ENCODE measurements around the gene HP1BP3. TPM values are rescaled to one million over a fixed set of nuclear protein-coding genes. Genes with fewer than 3 reads are reported as not detected.

Gene HP1BP3
- total RNA-seq, 1 experiment from 2014 or later: 251 TPM

- Histone ChIP-seq H3F3A (ENCODE audit: insufficient read depth, low read depth) (no peaks in the 10 kb centered on the region; the same call in 1 of the 2 replicates), H4K20me1 (ENCODE audit: insufficient read depth) (no peaks in the 10 kb centered on the region), H3K27ac (no peak overlapping the region), H2AFZ (no peak overlapping the region), H3K4me1 (replicated peaks; ENCODE audit: insufficient read depth) (no peaks in the 10 kb centered on the region), H3K79me2 (ENCODE audit: low read depth) (no peaks in the 10 kb centered on the region), H3K4me3 (no peak overlapping the region), H3K27me3 (ENCODE audit: insufficient read depth, low read depth) (no peaks in the 10 kb centered on the region), H3K36me3 (ENCODE audit: low read depth) (no peaks in the 10 kb centered on the region), H3K4me2 (no peak overlapping the region), H3K9me3 (ENCODE audit: insufficient read depth, low read depth) (no peaks in the 10 kb centered on the region), H3K9me2 (ENCODE audit: insufficient read depth) (no peaks in the 10 kb centered on the region)
- ChIA-PET CTCF (no interaction called here), POLR2A (ENCODE audit: unreplicated experiment) (no interaction called here)
- no TSS peak for BruUV-seq (replicated peaks)
- DNase-seq: no peak
- intact Hi-C loops (cut with micrococcal nuclease; ENCODE audit: unreplicated experiment): no loop called here
- TF ChIP-seq EZH2 (IDR thresholded peaks at IDR 0.05; ENCODE audit: low read depth): no peak
- TF ChIP-seq, protein P1, sequence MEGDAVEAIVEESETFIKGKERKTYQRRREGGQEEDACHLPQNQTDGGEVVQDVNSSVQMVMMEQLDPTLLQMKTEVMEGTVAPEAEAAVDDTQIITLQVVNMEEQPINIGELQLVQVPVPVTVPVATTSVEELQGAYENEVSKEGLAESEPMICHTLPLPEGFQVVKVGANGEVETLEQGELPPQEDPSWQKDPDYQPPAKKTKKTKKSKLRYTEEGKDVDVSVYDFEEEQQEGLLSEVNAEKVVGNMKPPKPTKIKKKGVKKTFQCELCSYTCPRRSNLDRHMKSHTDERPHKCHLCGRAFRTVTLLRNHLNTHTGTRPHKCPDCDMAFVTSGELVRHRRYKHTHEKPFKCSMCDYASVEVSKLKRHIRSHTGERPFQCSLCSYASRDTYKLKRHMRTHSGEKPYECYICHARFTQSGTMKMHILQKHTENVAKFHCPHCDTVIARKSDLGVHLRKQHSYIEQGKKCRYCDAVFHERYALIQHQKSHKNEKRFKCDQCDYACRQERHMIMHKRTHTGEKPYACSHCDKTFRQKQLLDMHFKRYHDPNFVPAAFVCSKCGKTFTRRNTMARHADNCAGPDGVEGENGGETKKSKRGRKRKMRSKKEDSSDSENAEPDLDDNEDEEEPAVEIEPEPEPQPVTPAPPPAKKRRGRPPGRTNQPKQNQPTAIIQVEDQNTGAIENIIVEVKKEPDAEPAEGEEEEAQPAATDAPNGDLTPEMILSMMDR (conservative IDR thresholded peaks at IDR 0.05): no peak
These were observed 74.9 kb downstream of the HP1BP3 start for GRCh38 chr1:20712215-20712577.

GRCh38 chr1:20711285-20712214, 75.6 kb downstream of the HP1BP3 start:
- H3K9me3 ChIP-seq (ENCODE audit: insufficient read depth, low read depth): no peaks in the 10 kb centered on the region
- no peaks in the 10 kb centered on the region for H3K27me3 ChIP-seq (ENCODE audit: insufficient read depth, low read depth)
- no peak overlapping the region for H3K27ac ChIP-seq
- no peaks in the 10 kb centered on the region for H3K79me2 ChIP-seq (ENCODE audit: low read depth)
- no peaks in the 10 kb centered on the region; the same call in 1 of the 2 replicates for H3F3A ChIP-seq (ENCODE audit: insufficient read depth, low read depth)
- BruUV-seq (replicated peaks): no TSS peak
- DNase-seq: no peak
- intact Hi-C loops (cut with micrococcal nuclease; ENCODE audit: unreplicated experiment): no loop called here
- TF ChIP-seq, protein P1 (conservative IDR thresholded peaks at IDR 0.05): no peak
- no peak for TF ChIP-seq EZH2 (IDR thresholded peaks at IDR 0.05; ENCODE audit: low read depth)
- H3K9me2 ChIP-seq (ENCODE audit: insufficient read depth): no peaks in the 10 kb centered on the region
- no peak overlapping the region for H3K4me3 ChIP-seq
- ChIA-PET POLR2A (ENCODE audit: unreplicated experiment) (no interaction called here), CTCF (no interaction called here)
- H3K36me3 ChIP-seq (ENCODE audit: low read depth): no peaks in the 10 kb centered on the region
- H2AFZ ChIP-seq: no peak overlapping the region
- H4K20me1 ChIP-seq (ENCODE audit: insufficient read depth): no peaks in the 10 kb centered on the region
- no peak overlapping the region for H3K4me2 ChIP-seq
- no peaks in the 10 kb centered on the region for H3K4me1 ChIP-seq (replicated peaks; ENCODE audit: insufficient read depth)

DNA sequence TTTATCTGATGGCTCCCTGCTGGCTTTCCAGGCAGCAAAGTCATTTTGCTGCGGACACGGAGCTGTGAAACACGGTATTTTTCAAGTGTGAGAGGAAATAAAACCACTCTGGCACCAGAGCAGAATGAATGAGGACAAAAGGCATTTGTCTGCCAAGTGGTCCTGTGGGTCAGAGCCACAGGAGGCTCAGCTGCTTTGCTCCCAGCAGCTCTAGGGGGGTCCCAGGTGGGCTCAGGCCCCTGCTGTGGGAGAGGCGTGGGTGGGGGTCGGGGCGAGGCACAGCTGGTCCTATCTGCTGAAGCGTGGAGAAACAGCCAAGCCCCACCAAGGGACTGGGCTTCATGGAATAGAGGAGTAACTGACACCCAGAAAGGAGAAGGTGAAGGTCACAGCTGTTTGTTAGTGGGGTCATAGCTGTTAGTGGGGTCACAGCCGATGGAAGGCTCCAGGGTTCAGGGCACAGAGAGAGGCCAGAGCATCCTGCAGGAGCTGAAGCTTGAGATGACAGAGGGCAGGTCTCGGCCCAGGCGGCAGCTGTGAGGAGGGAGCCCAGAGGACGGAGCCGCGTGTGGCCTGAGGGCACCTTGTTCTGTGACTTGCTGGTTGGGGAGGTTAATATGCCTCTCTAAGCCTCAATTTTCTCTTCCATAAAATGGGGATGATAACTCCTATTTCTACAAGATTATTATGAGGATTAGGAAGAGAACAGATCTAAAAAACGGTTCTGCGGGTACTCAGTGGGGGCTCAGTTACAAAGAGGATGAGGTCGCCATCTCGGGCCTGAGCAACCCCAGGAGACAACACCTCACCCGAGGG, 76.4 kb downstream of the HP1BP3 start:
- no TSS peak for BruUV-seq (replicated peaks)

More for the DNA sequence above, 76.4 kb downstream of the HP1BP3 start:
- no peaks in the 10 kb centered on the region; the same call in 1 of the 2 replicates for H3F3A ChIP-seq (ENCODE audit: insufficient read depth, low read depth)
- H3K4me2 ChIP-seq: no peak overlapping the region
- ChIA-PET POLR2A (ENCODE audit: unreplicated experiment) (no interaction called here), CTCF (no interaction called here)
- H3K79me2 ChIP-seq (ENCODE audit: low read depth): no peaks in the 10 kb centered on the region
- H4K20me1 ChIP-seq (ENCODE audit: insufficient read depth): no peaks in the 10 kb centered on the region
- no peak for DNase-seq
- H3K27ac ChIP-seq: no peak overlapping the region
- H2AFZ ChIP-seq: no peak overlapping the region
- no peaks in the 10 kb centered on the region for H3K4me1 ChIP-seq (replicated peaks; ENCODE audit: insufficient read depth)
- no peaks in the 10 kb centered on the region for H3K27me3 ChIP-seq (ENCODE audit: insufficient read depth, low read depth)
- no peaks in the 10 kb centered on the region for H3K36me3 ChIP-seq (ENCODE audit: low read depth)
- no peaks in the 10 kb centered on the region for H3K9me3 ChIP-seq (ENCODE audit: insufficient read depth, low read depth)
- H3K4me3 ChIP-seq: no peak overlapping the region
- TF ChIP-seq, protein P1 (conservative IDR thresholded peaks at IDR 0.05): no peak
- no peak for TF ChIP-seq EZH2 (IDR thresholded peaks at IDR 0.05; ENCODE audit: low read depth)
- intact Hi-C loops (cut with micrococcal nuclease; ENCODE audit: unreplicated experiment): no loop called here
- H3K9me2 ChIP-seq (ENCODE audit: insufficient read depth): no peaks in the 10 kb centered on the region

Data from PC-9 (cell line).